Memory B cell (primary cell): ENCODE measurements around the gene ITGAL.

Source experiments
- ATAC-seq: fragments of 150-1000 bp; cut with Tn5 transposase; 2 replicates; pipeline ENCODE4 v1.10.0; 2021; ENCODE audit warnings: low read depth, mild to moderate bottlenecking, moderate library complexity
- DNase-seq, 2 donors: peaks; one replicate each; pipeline ENCODE4 v3.0.0; 2022; ENCODE audit warnings: low spot score in 2 of 2
- H3K27ac Mint-ChIP-seq: one replicate; pipeline ENCODE4 v1.8.0; 2022; ENCODE audit warnings: mild to moderate bottlenecking, moderate library complexity, mixed read lengths
- H3K27me3 Mint-ChIP-seq: one replicate; pipeline ENCODE4 v1.8.0; 2022; ENCODE audit warnings: mixed read lengths
- H3K36me3 Mint-ChIP-seq: one replicate; pipeline ENCODE4 v1.8.0; 2022; ENCODE audit warnings: mild to moderate bottlenecking, mixed read lengths
- H3K4me1 Mint-ChIP-seq: one replicate; pipeline ENCODE4 v1.8.0; 2022; ENCODE audit warnings: mixed read lengths
- H3K4me3 Mint-ChIP-seq: one replicate; pipeline ENCODE4 v1.8.0; 2022; ENCODE audit warnings: mild to moderate bottlenecking, moderate library complexity, mixed read lengths
- H3K9me3 Mint-ChIP-seq: one replicate; pipeline ENCODE4 v1.8.0; 2022; ENCODE audit warnings: mixed read lengths

The ITGAL gene

GRCh38 chr16:30472328-30472942 is at the start of gene ITGAL:
ITGAL (plus strand) TSS chr16:30472742; CDS start chr16:30472838, 96 bp downstream.
- DNase-seq: peak; percentile 51 to 68
- ATAC-seq: peak; percentile 78
- peaks cover 36% of the 10 kb centered on the region for H3K4me1 Mint-ChIP-seq
- H3K27me3 Mint-ChIP-seq: no peaks in the 10 kb centered on the region
- H3K4me3 Mint-ChIP-seq: peak within 1 kb of the TSS; percentile 93
- H3K9me3 Mint-ChIP-seq: no peaks in the 10 kb centered on the region
- H3K36me3 Mint-ChIP-seq: peaks cover 8% of the 10 kb centered on the region
- peak within 1 kb of the TSS; percentile 94 for H3K27ac Mint-ChIP-seq

DNA sequence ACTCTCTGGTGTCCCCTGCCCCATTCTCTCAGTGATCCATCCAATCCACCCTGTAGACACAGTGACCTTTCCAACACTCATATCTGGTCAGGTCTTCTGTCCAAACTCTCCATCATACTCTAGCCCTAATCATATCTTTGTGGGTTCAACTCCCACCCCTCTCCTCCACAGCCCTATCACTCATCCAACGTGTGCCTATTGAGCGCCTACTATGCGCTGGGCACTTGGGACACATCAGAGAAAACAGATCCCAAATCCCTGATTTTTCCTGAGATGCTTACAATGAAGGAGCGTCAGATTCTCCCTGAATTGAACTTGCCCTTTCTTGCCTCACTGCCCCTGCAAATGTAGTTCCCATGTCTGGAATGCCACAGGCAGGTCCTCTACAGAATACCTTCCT is 44.5 kb upstream of the ITGAL start:
- Mint-ChIP-seq H3K27me3 (no peaks in the 10 kb centered on the region), H3K27ac (no peak overlapping the region), H3K9me3 (no peaks in the 10 kb centered on the region), H3K4me1 (peaks cover 16% of the 10 kb centered on the region), H3K4me3 (peak overlapping the region; percentile 6), H3K36me3 (peaks cover 11% of the 10 kb centered on the region)
- DNase-seq (no peak), ATAC-seq (no peak)

DNA sequence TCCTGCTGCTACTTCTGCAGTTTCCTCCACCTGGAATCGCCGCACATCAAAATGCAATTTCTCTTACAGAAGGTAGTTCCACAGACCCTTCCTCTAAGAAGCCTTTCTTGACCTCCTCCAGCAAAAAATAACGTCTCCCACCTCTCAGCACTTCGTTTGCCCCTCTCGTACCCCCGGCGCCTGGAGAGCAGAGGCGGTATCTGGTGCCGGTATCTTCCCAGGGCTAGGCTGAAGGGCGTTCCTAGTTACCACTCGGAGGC is 43.2 kb upstream of the ITGAL start:
- H3K27ac Mint-ChIP-seq: no peak overlapping the region
- no peak for ATAC-seq
- H3K4me3 Mint-ChIP-seq: no peak overlapping the region
- H3K4me1 Mint-ChIP-seq: peaks cover 19% of the 10 kb centered on the region
- no peak for DNase-seq
- H3K36me3 Mint-ChIP-seq: peaks cover 11% of the 10 kb centered on the region
- no peaks in the 10 kb centered on the region for H3K9me3 Mint-ChIP-seq
- H3K27me3 Mint-ChIP-seq: no peaks in the 10 kb centered on the region

DNA sequence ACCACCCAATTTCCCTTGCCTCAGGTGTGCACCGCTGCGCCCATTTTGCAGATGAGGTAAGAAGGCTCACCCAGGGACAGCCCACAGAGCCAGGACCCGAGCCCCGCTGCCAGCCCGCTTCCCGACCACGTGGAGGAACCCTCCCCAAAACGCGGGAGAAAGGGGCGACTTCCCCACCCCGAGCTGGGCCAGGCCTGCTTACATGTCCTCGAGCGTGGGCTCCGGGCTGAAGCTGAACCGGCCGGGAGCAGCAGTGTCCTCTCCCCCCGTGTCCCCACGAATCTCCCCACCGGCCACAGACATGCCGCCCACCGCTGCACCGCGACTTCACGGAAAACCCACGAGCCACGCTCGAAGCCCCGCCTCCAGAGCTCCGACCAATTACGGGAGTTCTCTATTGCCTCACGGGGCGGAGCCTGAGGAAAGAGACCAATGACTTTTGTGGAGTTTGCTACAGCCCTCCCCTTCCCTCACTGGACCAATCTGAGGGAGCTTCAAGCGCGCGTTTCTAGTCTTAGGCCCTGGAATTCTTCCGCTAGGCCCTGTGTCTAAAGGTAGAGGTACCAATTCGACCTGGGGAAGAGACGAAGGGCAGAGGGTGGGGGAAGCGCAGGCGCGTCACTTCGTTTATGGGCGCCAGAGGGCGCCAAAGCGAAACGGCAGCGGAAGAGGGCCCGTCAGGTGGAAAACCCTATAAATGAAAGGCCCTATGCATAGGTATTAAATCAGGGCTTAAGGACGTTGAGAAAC is 42.7 kb upstream of the ITGAL start, which contains the start of gene DCTPP1:
TSS of gene DCTPP1 (minus strand) at position 353 of the 750 bp plus-strand sequence. CDS start at position 303, 50 bp downstream.
- peak; percentile 84 to 94 for DNase-seq
- peaks cover 22% of the 10 kb centered on the region for H3K4me1 Mint-ChIP-seq
- ATAC-seq: peak; percentile 94
- no peaks in the 10 kb centered on the region for H3K9me3 Mint-ChIP-seq
- H3K27ac Mint-ChIP-seq: no peak within 1 kb of the TSS
- H3K27me3 Mint-ChIP-seq: no peaks in the 10 kb centered on the region
- H3K4me3 Mint-ChIP-seq: no peak within 1 kb of the TSS
- H3K36me3 Mint-ChIP-seq: peaks cover 9% of the 10 kb centered on the region

- Mint-ChIP-seq H3K36me3 (peaks cover 9% of the 10 kb centered on the region), H3K27me3 (no peaks in the 10 kb centered on the region), H3K4me1 (peaks cover 23% of the 10 kb centered on the region), H3K27ac (no peak overlapping the region), H3K4me3 (no peak overlapping the region), H3K9me3 (no peaks in the 10 kb centered on the region)
- ATAC-seq: peak; percentile 16
- no peak for DNase-seq
Observed at GRCh38 chr16:30430428-30430970, 42.0 kb upstream of the ITGAL start.

DNA sequence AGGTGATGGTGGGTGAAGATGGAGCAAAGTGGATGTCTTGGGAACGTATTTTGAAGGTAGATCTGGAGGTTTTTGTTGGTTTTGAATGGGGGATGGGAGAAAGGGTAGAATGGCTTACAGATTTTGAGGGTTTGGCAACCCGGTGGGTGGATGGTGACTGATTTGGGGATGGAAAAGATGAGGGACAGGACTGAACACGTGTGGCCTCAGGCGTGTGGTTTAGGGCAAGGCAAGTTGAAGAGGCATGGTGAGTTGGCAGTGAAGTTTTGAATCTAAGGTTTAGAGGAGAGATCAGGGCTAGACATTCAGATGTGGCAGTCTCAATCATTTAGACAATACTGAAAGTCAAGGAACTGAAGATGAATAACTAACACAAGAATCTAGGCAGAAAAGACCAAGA is 37.7 kb upstream of the ITGAL start:
- DNase-seq: no peak
- Mint-ChIP-seq H3K27ac (no peak overlapping the region), H3K36me3 (no peaks in the 10 kb centered on the region), H3K27me3 (no peaks in the 10 kb centered on the region), H3K9me3 (no peaks in the 10 kb centered on the region), H3K4me1 (peaks cover 11% of the 10 kb centered on the region), H3K4me3 (no peak overlapping the region)
- ATAC-seq: no peak

- no peak overlapping the region for H3K4me3 Mint-ChIP-seq
Observed at GRCh38 chr16:30437511-30438046, 35.0 kb upstream of the ITGAL start.

DNA sequence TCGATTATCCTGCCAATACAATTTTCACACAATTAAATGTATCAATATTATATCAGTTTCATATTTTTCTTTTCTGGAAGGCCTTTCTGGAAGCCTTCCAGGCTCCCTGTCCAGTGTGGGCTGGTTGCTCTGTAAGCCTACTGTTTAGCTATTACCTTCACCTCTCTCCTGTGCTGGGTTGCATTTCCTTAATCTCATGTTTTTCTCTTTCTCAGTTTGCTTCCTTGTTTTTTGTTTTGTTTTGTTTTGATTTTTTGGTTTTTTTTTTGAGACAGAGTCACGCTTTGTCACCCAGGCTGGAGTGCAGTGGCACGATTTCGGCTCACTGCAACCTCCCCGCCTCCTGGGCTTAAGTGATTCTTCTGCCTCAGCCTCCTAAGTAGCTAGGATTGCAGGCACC is 33.7 kb upstream of the ITGAL start:
- no peaks in the 10 kb centered on the region for H3K9me3 Mint-ChIP-seq
- H3K4me3 Mint-ChIP-seq: peak overlapping the region; percentile 60
- ATAC-seq (peak; percentile 66), DNase-seq (no peak)
- peak overlapping the region; percentile 6 for H3K27ac Mint-ChIP-seq
- no peaks in the 10 kb centered on the region for H3K27me3 Mint-ChIP-seq
- peaks cover 5% of the 10 kb centered on the region for H3K36me3 Mint-ChIP-seq
- H3K4me1 Mint-ChIP-seq: peaks cover 22% of the 10 kb centered on the region

More at GRCh38 chr16:30437511-30438046, 35.0 kb upstream of the ITGAL start:
- Mint-ChIP-seq H3K27ac (no peak overlapping the region), H3K27me3 (no peaks in the 10 kb centered on the region), H3K9me3 (no peaks in the 10 kb centered on the region), H3K36me3 (no peaks in the 10 kb centered on the region), H3K4me1 (peaks cover 15% of the 10 kb centered on the region)
- ATAC-seq (no peak), DNase-seq (no peak)

GRCh38 chr16:30439720-30440348 is 32.7 kb upstream of the ITGAL start:
- Mint-ChIP-seq H3K4me1 (peaks cover 20% of the 10 kb centered on the region), H3K27ac (peak overlapping the region; percentile 65), H3K9me3 (no peaks in the 10 kb centered on the region), H3K36me3 (peaks cover 8% of the 10 kb centered on the region), H3K4me3 (peak overlapping the region; percentile 29), H3K27me3 (no peaks in the 10 kb centered on the region)
- DNase-seq: no peak
- ATAC-seq: peak; percentile 78

- ATAC-seq (no peak), DNase-seq (no peak)
- Mint-ChIP-seq H3K9me3 (no peaks in the 10 kb centered on the region), H3K27ac (no peak overlapping the region), H3K36me3 (peaks cover 10% of the 10 kb centered on the region), H3K27me3 (no peaks in the 10 kb centered on the region), H3K4me1 (peaks cover 29% of the 10 kb centered on the region), H3K4me3 (peak overlapping the region; percentile 93)
Observed at GRCh38 chr16:30443631-30444030, 28.9 kb upstream of the ITGAL start.

GRCh38 chr16:30444231-30445148 is 28.1 kb upstream of the ITGAL start:
- peak overlapping the region; percentile 93 for H3K4me3 Mint-ChIP-seq
- peaks cover 10% of the 10 kb centered on the region for H3K36me3 Mint-ChIP-seq
- DNase-seq (no peak), ATAC-seq (no peak)
- H3K27ac Mint-ChIP-seq: peak overlapping the region; percentile 92
- H3K9me3 Mint-ChIP-seq: no peaks in the 10 kb centered on the region
- H3K27me3 Mint-ChIP-seq: no peaks in the 10 kb centered on the region
- peaks cover 26% of the 10 kb centered on the region for H3K4me1 Mint-ChIP-seq

- H3K36me3 Mint-ChIP-seq: peaks cover 10% of the 10 kb centered on the region
- H3K4me1 Mint-ChIP-seq: peaks cover 24% of the 10 kb centered on the region
- H3K9me3 Mint-ChIP-seq: no peaks in the 10 kb centered on the region
- ATAC-seq (no peak), DNase-seq (no peak)
- H3K27ac Mint-ChIP-seq: peak overlapping the region; percentile 92
- H3K4me3 Mint-ChIP-seq: peak overlapping the region; percentile 93
- no peaks in the 10 kb centered on the region for H3K27me3 Mint-ChIP-seq
Observed at GRCh38 chr16:30445149-30445407, 27.5 kb upstream of the ITGAL start.

DNA sequence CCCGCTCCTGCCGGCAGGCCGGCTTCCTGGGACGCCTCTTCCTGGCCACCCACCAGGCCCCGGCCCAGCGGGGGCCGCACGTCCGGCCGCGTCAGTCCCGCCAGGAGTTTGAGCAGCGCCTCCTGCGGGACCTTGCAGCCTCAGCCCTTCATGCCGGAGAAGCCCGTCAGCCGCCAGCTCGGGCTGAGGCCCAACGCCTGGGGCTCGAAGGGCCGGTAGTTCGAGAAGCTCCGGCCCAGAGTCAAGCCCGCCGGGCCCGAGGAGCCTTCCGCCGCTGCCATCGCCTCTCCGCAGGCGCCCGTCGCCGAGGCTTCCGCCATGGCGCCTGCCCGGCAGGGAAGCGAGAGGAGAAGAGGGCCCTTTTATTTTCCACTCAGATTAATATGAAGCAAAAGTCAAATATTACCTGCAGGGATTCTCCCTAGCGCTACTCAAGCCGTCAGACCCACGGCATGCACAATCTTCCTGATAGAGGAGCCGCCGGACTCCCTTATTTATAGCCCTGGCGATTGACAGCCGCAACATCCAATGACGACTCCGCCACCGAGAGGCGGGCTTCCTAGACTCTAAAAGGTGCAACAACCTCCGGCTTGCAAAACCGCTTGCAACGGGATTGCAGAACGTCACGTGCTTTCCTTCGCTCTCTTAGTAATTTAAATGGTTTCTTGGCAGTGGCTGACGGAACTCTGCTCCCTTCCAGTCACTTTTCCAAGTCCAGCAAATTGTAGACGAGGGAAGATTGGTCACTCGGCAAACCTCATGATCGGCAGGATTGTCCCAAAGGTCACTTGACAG is 26.9 kb upstream of the ITGAL start, which contains the start of gene SEPHS2:
TSS of gene SEPHS2 (minus strand) at position 467 of the 795 bp plus-strand sequence. CDS start at position 320, 147 bp downstream.
- Mint-ChIP-seq H3K4me3 (peak within 1 kb of the TSS; percentile 93), H3K27me3 (no peaks in the 10 kb centered on the region), H3K27ac (peak within 1 kb of the TSS; percentile 92), H3K36me3 (peaks cover 10% of the 10 kb centered on the region), H3K9me3 (no peaks in the 10 kb centered on the region), H3K4me1 (peaks cover 26% of the 10 kb centered on the region)
- DNase-seq (peak; percentile 89 to 93), ATAC-seq (peak; percentile 93)
